ENCODE data around the gene APH1B. TPM values are rescaled to one million over a fixed set of nuclear protein-coding genes. Genes with fewer than 3 reads are reported as not detected.

APH1B gene
- total and polyA plus RNA-seq, 2 of the 4 experiments (the other 2 are of a cell fraction): 7.0 to 7.7 TPM

GRCh38 chr15:63344731-63345390 lies 67.5 kb downstream of the APH1B start:
- WGBS, 2 experiments (ENCODE audit: extremely low coverage in 2 of 2, insufficient read length in 1 of 2): 91% methylated on average over 3 of the region's 5 CpGs; no CpG with 5 or more reads in 1 of the 2 experiments
- dilution Hi-C loops (cut with HindIII; ENCODE audit: low sequenced_read_pairs, unreplicated experiment): no loop called here
- H3K56ac ChIP-seq (ENCODE audit: extremely low read depth, insufficient read depth, low read length): no peak overlapping the region
- no peak overlapping the region for H3K18ac ChIP-seq (ENCODE audit: low read depth, low read length)
- POLR2A ChIA-PET (ENCODE audit: unreplicated experiment): no interaction called here
- H2AFZ ChIP-seq (replicated peaks; ENCODE audit: low read length, poor library complexity): peak overlapping the region; percentile 74
- BruUV-seq (replicated peaks): no TSS peak
- peak overlapping the region; percentile 74; the same call in 1 of the 2 replicates for H3K14ac ChIP-seq (replicated peaks; ENCODE audit: low read depth, low read length)
- H3K9me3 ChIP-seq (ENCODE audit: control insufficient read depth, insufficient read depth, low read length): no peaks in the 10 kb centered on the region
- no peak for TF ChIP-seq RAD21 (IDR thresholded peaks at IDR 0.05; ENCODE audit: low read length)
- TF ChIP-seq CEBPB (IDR thresholded peaks at IDR 0.05; ENCODE audit: low read depth, low read length): peak; percentile 84
- H2BK5ac ChIP-seq (ENCODE audit: low read depth, low read length, poor library complexity, severe bottlenecking): no peak overlapping the region
- no peak overlapping the region for H4K5ac ChIP-seq (ENCODE audit: low read depth, low read length)
- peak overlapping the region; percentile 23; the same call in 1 of the 2 replicates for H4K91ac ChIP-seq (ENCODE audit: insufficient read depth, low read depth, low read length)
- H3K4ac ChIP-seq (ENCODE audit: low read depth, low read length): peak overlapping the region; percentile 55
- no peak overlapping the region for H3K4me3 ChIP-seq (ENCODE audit: insufficient read depth, low read depth, low read length)
- peak overlapping the region; percentile 47; the same call in 1 of the 2 replicates for H2BK120ac ChIP-seq (ENCODE audit: low read depth, low read length)
- peak overlapping the region; percentile 82 for H2AK9ac ChIP-seq (replicated peaks; ENCODE audit: low read depth, low read length, poor library complexity)
- no peaks in the 10 kb centered on the region for H3K27me3 ChIP-seq (ENCODE audit: control insufficient read depth, insufficient read depth, low read length)
- peak; percentile 47 for ATAC-seq (ENCODE audit: low read depth)
- peak overlapping the region; percentile 67; the same call in 2 of the 3 replicates for H2BK15ac ChIP-seq (ENCODE audit: low read depth, low read length)
- H3K4me2 ChIP-seq (ENCODE audit: low read depth, low read length): no peak overlapping the region
- H4K8ac ChIP-seq (ENCODE audit: low read depth in 2 of 2, low read length in 2 of 2): peak overlapping the region in 1 of 2 experiments; percentile 46; a peak in 1 of 4 replicates
- peak overlapping the region; percentile 82 for H2AK5ac ChIP-seq (ENCODE audit: low read depth, low read length)
- H3K23ac ChIP-seq (ENCODE audit: low read depth, low read length): no peak overlapping the region
- H4K20me1 ChIP-seq (ENCODE audit: insufficient read depth, low read length): no peaks in the 10 kb centered on the region
- CTCF ChIA-PET: interaction anchor here (1.2 kb wide), 1 partner anchor 32 kb away, joined by 5 read pairs; no protein-coding TSS in a partner anchor
- H3K27ac ChIP-seq (ENCODE audit: insufficient read depth, low read length): no peak overlapping the region
- no peaks in the 10 kb centered on the region for H3K79me1 ChIP-seq (ENCODE audit: low read depth in 1 of 2, low read length in 2 of 2)
- in situ Hi-C loops (cut with MboI; ENCODE audit: low sequenced_read_pairs): no loop called here
- peaks cover 31% of the 10 kb centered on the region for H3K4me1 ChIP-seq (ENCODE audit: control insufficient read depth, insufficient read depth, low read length)
- H3K9ac ChIP-seq (ENCODE audit: low read depth, low read length): no peak overlapping the region
- H3K36me3 ChIP-seq (ENCODE audit: control insufficient read depth, insufficient read depth, low read length): no peaks in the 10 kb centered on the region
- H3K9me1 ChIP-seq (ENCODE audit: insufficient read depth, low read length): peaks cover 17% of the 10 kb centered on the region; the same call in 1 of the 2 replicates
- no peak overlapping the region for H2BK20ac ChIP-seq (ENCODE audit: low read depth, low read length)
- DNase-seq: peak; percentile 47
- intact Hi-C loops (cut with micrococcal nuclease): no loop called here

Measured in IMR-90 (cell line).